ENCODE measurements around the gene MB. TPM values are rescaled to one million over a fixed set of nuclear protein-coding genes. Genes with fewer than 3 reads are reported as not detected.

The MB gene
- polyA plus RNA-seq, 5 donors, result 0.52 to 15.0 (median 1.4) TPM

Other genes with a start within 250 kb of the MB start
- 10 to 100 TPM in 4 of 5 donors, 1 to 10 TPM in 1; 7.1 to 22.9 (median 10.5) TPM for gene HMOX1, start 236.2 kb downstream of the MB start, polyA plus RNA-seq (ENCODE audit: insufficient read depth in 1 of 5, insufficient read length in 5 of 5, low replicate concordance in 1 of 5)
- 10 to 100 TPM; 54.2 to 77.9 (median 59.3) TPM for gene MCM5, start 217.2 kb downstream of the MB start, polyA plus RNA-seq (ENCODE audit: insufficient read depth in 1 of 5, insufficient read length in 5 of 5, low replicate concordance in 1 of 5)
- gene RASD2, start 76.5 kb downstream of the MB start, polyA plus RNA-seq (ENCODE audit: insufficient read depth in 1 of 5, insufficient read length in 5 of 5, low replicate concordance in 1 of 5), result 1 to 10 TPM in 1 of 5 donors, under 1 TPM in 4; 0.09 to 1.1 (median 0.16) TPM
- 10 to 100 TPM in 2 of 5 donors, 1 to 10 TPM in 3; 7.4 to 11.3 (median 8.4) TPM for gene APOL6, start 31.1 kb upstream of the MB start, polyA plus RNA-seq (ENCODE audit: insufficient read depth in 1 of 5, insufficient read length in 5 of 5, low replicate concordance in 1 of 5)
- under 1 TPM in 1 of 5 donors, not detected in 4; 0.09 TPM for gene APOL5, start 100.5 kb upstream of the MB start, polyA plus RNA-seq (ENCODE audit: insufficient read depth in 1 of 5, insufficient read length in 5 of 5, low replicate concordance in 1 of 5)

All from right lung (tissue), 5 donors.